H9 (cell line): ENCODE results near the gene TUBGCP6. TPM values are rescaled to one million over a fixed set of nuclear protein-coding genes. Genes with fewer than 3 reads are reported as not detected.
A peak's percentile ranks its signal among the peaks of the same experiment; 100 is the strongest.

Experiments used
- DNase-seq: peaks from one replicate; pipeline ENCODE4 v3.0.0-alpha.2; 2017
- H2AFZ ChIP-seq: one replicate; pipeline ENCODE4 v1.6.1; 2013; ENCODE audit warnings: mild to moderate bottlenecking, low read length, control low read depth, moderate library complexity
- H2AK5ac ChIP-seq: 2 replicates; pipeline ENCODE4 v1.6.1; 2013; ENCODE audit warnings: low read length, control low read depth, mixed read lengths; ENCODE audit not compliant: insufficient read length
- H2BK120ac ChIP-seq: one replicate; pipeline ENCODE4 v1.6.1; 2013; ENCODE audit warnings: low read depth, mild to moderate bottlenecking, low read length, control low read depth, inconsistent platforms; ENCODE audit not compliant: poor library complexity, severe bottlenecking
- H2BK12ac ChIP-seq: 2 replicates; pipeline ENCODE4 v1.6.1; 2013; ENCODE audit warnings: low read length, control low read depth, mixed read lengths, low read depth; ENCODE audit not compliant: insufficient read length
- H2BK15ac ChIP-seq: 2 replicates; pipeline ENCODE4 v1.6.1; 2013; ENCODE audit warnings: low read depth, low read length, control low read depth
- H2BK20ac ChIP-seq: one replicate; pipeline ENCODE4 v1.6.1; 2013; ENCODE audit warnings: low read depth, mild to moderate bottlenecking, low read length, control low read depth, inconsistent platforms; ENCODE audit not compliant: poor library complexity, severe bottlenecking
- H2BK5ac ChIP-seq: 2 replicates; pipeline ENCODE4 v1.6.1; 2013; ENCODE audit warnings: low read length, control low read depth, mixed read lengths; ENCODE audit not compliant: insufficient read length
- H3K14ac ChIP-seq: 2 replicates; pipeline ENCODE4 v1.6.1; 2013; ENCODE audit warnings: low read length, control low read depth; ENCODE audit not compliant: insufficient read depth
- H3K18ac ChIP-seq: 2 replicates; pipeline ENCODE4 v1.6.1; 2013; ENCODE audit warnings: low read depth, mild to moderate bottlenecking, mixed read lengths, low read length, control low read depth; ENCODE audit not compliant: insufficient read length
- H3K23ac ChIP-seq: 2 replicates; pipeline ENCODE4 v1.6.1; 2013; ENCODE audit warnings: low read length, control low read depth, mixed read lengths, low read depth; ENCODE audit not compliant: insufficient read length
- H3K23me2 ChIP-seq: 2 replicates; pipeline ENCODE4 v1.6.1; 2013; ENCODE audit warnings: low read depth, mild to moderate bottlenecking, mixed read lengths, low read length, control low read depth; ENCODE audit not compliant: insufficient read length, poor library complexity, severe bottlenecking
- H3K27ac ChIP-seq: 2 replicates; pipeline ENCODE4 v1.5.1; 2013; ENCODE audit warnings: low read length, control low read depth, mixed read lengths, low read depth; ENCODE audit not compliant: insufficient read length
- H3K27me3 ChIP-seq: 2 replicates; pipeline ENCODE4 v1.6.1; 2013; ENCODE audit warnings: low read length, control low read depth, inconsistent platforms; ENCODE audit not compliant: insufficient read depth
- H3K4ac ChIP-seq: 2 replicates; pipeline ENCODE4 v1.6.1; 2013; ENCODE audit warnings: low read depth, mild to moderate bottlenecking, control low read depth, inconsistent platforms, low read length, moderate library complexity
- H3K4me1 ChIP-seq: 2 replicates; pipeline ENCODE4 v1.6.1; 2013; ENCODE audit warnings: low read length, control low read depth, inconsistent platforms; ENCODE audit not compliant: insufficient read depth
- H3K4me2 ChIP-seq: 2 replicates; pipeline ENCODE4 v1.6.1; 2013; ENCODE audit warnings: low read length, control low read depth, mixed read lengths; ENCODE audit not compliant: insufficient read length, insufficient read depth
- H3K56ac ChIP-seq: 2 replicates; pipeline ENCODE4 v1.6.1; 2013; ENCODE audit warnings: low read depth, mild to moderate bottlenecking, mixed read lengths, low read length, control low read depth; ENCODE audit not compliant: insufficient read length
- H3K79me1 ChIP-seq: 2 replicates; pipeline ENCODE4 v1.6.1; 2013; ENCODE audit warnings: low read depth, mild to moderate bottlenecking, moderate library complexity, low read length, control low read depth, inconsistent platforms; ENCODE audit not compliant: insufficient read depth, poor library complexity, severe bottlenecking
- H3K79me2 ChIP-seq: 2 replicates; pipeline ENCODE4 v1.6.1; 2013; ENCODE audit warnings: low read length, control low read depth, inconsistent platforms; ENCODE audit not compliant: insufficient read depth
- H3K9ac ChIP-seq: 2 replicates; pipeline ENCODE4 v1.6.1; 2013; ENCODE audit warnings: low read length, control low read depth, mixed read lengths; ENCODE audit not compliant: insufficient read length; ENCODE audit errors: extremely low read depth
- H3K9me3 ChIP-seq: one replicate; pipeline ENCODE4 v1.6.1; 2013; ENCODE audit warnings: low read depth, low read length, inconsistent platforms; ENCODE audit not compliant: control insufficient read depth
- H3T11ph ChIP-seq: one replicate; pipeline ENCODE4 v1.6.1; 2013; ENCODE audit warnings: mild to moderate bottlenecking, low read length, control low read depth, inconsistent platforms
- H4K20me1 ChIP-seq: one replicate; pipeline ENCODE4 v1.6.1; 2013; ENCODE audit not compliant: control insufficient read depth, insufficient read length, insufficient read depth
- H4K5ac ChIP-seq: 2 replicates; pipeline ENCODE4 v1.6.1; 2013; ENCODE audit warnings: low read depth, mild to moderate bottlenecking, mixed read lengths, low read length, control low read depth; ENCODE audit not compliant: insufficient read length
- H4K8ac ChIP-seq: replicated peaks from 2 replicates; pipeline ENCODE4 v1.6.1; 2013; ENCODE audit warnings: low read length, control low read depth, mixed read lengths, low read depth; ENCODE audit not compliant: insufficient read length
- H4K91ac ChIP-seq: 2 replicates; pipeline ENCODE4 v1.6.1; 2013; ENCODE audit warnings: low read depth, mild to moderate bottlenecking, moderate library complexity, mixed read lengths, low read length, control low read depth; ENCODE audit not compliant: insufficient read length
- H3K27ac Mint-ChIP-seq, 3 experiments: 2 replicates in 2 of 3; 3 replicates in 1 of 3; pipeline ENCODE4 v1.8.0; 2020 to 2021; ENCODE audit warnings: mixed read lengths in 3 of 3, mild to moderate bottlenecking in 1 of 3, moderate library complexity in 1 of 3
- H3K27me3 Mint-ChIP-seq: 2 replicates; pipeline ENCODE4 v1.8.0; 2021; ENCODE audit warnings: low read depth, mild to moderate bottlenecking, moderate library complexity, mixed read lengths
- H3K36me3 Mint-ChIP-seq, 3 experiments: 2 replicates in 2 of 3; 3 replicates in 1 of 3; pipeline ENCODE4 v1.8.0; 2020 to 2021; ENCODE audit warnings: low read depth in 3 of 3, mixed read lengths in 3 of 3; ENCODE audit not compliant: insufficient read depth in 1 of 3
- H3K4me1 Mint-ChIP-seq, 2 experiments: 2 replicates each; pipeline ENCODE4 v1.8.0; 2020; ENCODE audit warnings: mixed read lengths in 2 of 2
- H3K4me3 Mint-ChIP-seq, 2 experiments: 2 replicates in 1 of 2; 3 replicates in 1 of 2; pipeline ENCODE4 v1.8.0; 2020 to 2021; ENCODE audit warnings: mild to moderate bottlenecking in 2 of 2, mixed read lengths in 2 of 2, moderate library complexity in 1 of 2
- H3K9me3 Mint-ChIP-seq, 2 experiments: 2 replicates in 1 of 2; 3 replicates in 1 of 2; pipeline ENCODE4 v1.8.0; 2020; ENCODE audit warnings: mild to moderate bottlenecking in 2 of 2, mixed read lengths in 2 of 2, moderate library complexity in 1 of 2
- CTCF ChIP-seq: fragments of 200-600 bp; sonication (generic); conservative IDR thresholded peaks from 3 replicates; pipeline ENCODE4 v1.8.0; 2021; ENCODE audit warnings: antibody characterized with exemption, mild to moderate bottlenecking
- WGBS: extraction: QIAGEN DNeasy Blood & Tissue Kit; methylation state at CpG from one replicate; pipeline ENCODE4 v1.1.7; 2013; ENCODE audit warnings: missing lambda C conversion rate, low lambda C conversion rate, mixed read lengths; ENCODE audit not compliant: insufficient read length; ENCODE audit errors: extremely low coverage; 5-methylcytosine and 5-hydroxymethylcytosine counted together
- total RNA-seq: library from RNA; stranded (reverse); gene quantifications from 2 replicates; pipeline ENCODE4 v1.2.1, GENCODE V29; 2021

Gene TUBGCP6
- total RNA-seq, 1 experiment from 2014 or later = 29.0 TPM

- Histone ChIP-seq H2BK120ac (no peak overlapping the region), H3K18ac (no peak overlapping the region), H3K23me2 (peaks cover 13% of the 10 kb centered on the region), H3K14ac (no peak overlapping the region), H3K27me3 (no peaks in the 10 kb centered on the region), H3K23ac (no peak overlapping the region), H4K5ac (no peak overlapping the region), H2BK5ac (no peak overlapping the region), H4K20me1 (peaks cover 3% of the 10 kb centered on the region), H3K56ac (no peak overlapping the region), H3K27ac (no peak overlapping the region), H3K4me2 (peak overlapping the region; percentile 54), H3K9me3 (no peaks in the 10 kb centered on the region), H2AFZ (no peak overlapping the region), H3K9ac (no peak overlapping the region), H2BK12ac (no peak overlapping the region), H4K8ac (no peak overlapping the region), H4K91ac (no peak overlapping the region), H2AK5ac (no peak overlapping the region), H3K4ac (no peak overlapping the region), H2BK20ac (no peak overlapping the region), H3T11ph (no peak overlapping the region), H3K79me1 (no peaks in the 10 kb centered on the region), H3K79me2 (no peaks in the 10 kb centered on the region; the same call in 1 of the 2 replicates), H2BK15ac (no peak overlapping the region), H3K4me1 (no peaks in the 10 kb centered on the region)
- no CpG with 5 or more reads among the region's 13 CpGs for WGBS
- Mint-ChIP-seq H3K4me1 (peaks cover 12 to 17% of the 10 kb centered on the region in 2 experiments), H3K27ac (peak overlapping the region in 1 of 3 experiments; percentile 89; a peak in 1 of 7 replicates), H3K36me3 (peaks cover 16 to 40% (median 35%) of the 10 kb centered on the region in 3 experiments), H3K4me3 (peak overlapping the region; percentile 72 to 86), H3K27me3 (no peaks in the 10 kb centered on the region), H3K9me3 (peaks cover 5 to 6% of the 10 kb centered on the region in 2 experiments; a peak in 3 of 5 replicates)
- TF ChIP-seq CTCF = no peak
- no peak for DNase-seq
Observed at GRCh38 chr22:50202130-50202666, 42.6 kb downstream of the TUBGCP6 start.
